Ishikawa (cell line): Measurements from ENCODE around the gene COL12A1.

Experiments used
- CEBPB ChIP-seq: IDR thresholded peaks from 2 replicates; pipeline ENCODE4 v1.6.1; 2012
- CREB1 ChIP-seq: IDR thresholded peaks from 2 replicates; pipeline ENCODE4 v1.6.1; 2012; ENCODE audit warnings: low read depth
- EGR1 ChIP-seq: IDR thresholded peaks from 2 replicates; pipeline ENCODE4 v1.6.1; 2012
- EP300 ChIP-seq: IDR thresholded peaks from 2 replicates; pipeline ENCODE4 v1.6.1; 2012; ENCODE audit warnings: borderline replicate concordance
- FOXM1 ChIP-seq: IDR thresholded peaks from 2 replicates; pipeline ENCODE4 v1.6.1; 2012; ENCODE audit warnings: low read depth, borderline replicate concordance
- NFIC ChIP-seq: IDR thresholded peaks from 2 replicates; pipeline ENCODE4 v1.6.1; 2012
- RAD21 ChIP-seq: IDR thresholded peaks from 2 replicates; pipeline ENCODE4 v1.6.1; 2012; ENCODE audit warnings: low read depth
- REST ChIP-seq: IDR thresholded peaks from 2 replicates; pipeline ENCODE4 v1.6.1; 2012; ENCODE audit warnings: low read depth, mild to moderate bottlenecking
- TAF1 ChIP-seq: IDR thresholded peaks from 2 replicates; pipeline ENCODE4 v1.6.1; 2012; ENCODE audit warnings: low read depth, mild to moderate bottlenecking
- TCF12 ChIP-seq: IDR thresholded peaks from 2 replicates; pipeline ENCODE4 v1.6.1; 2012; ENCODE audit warnings: low read depth
- TEAD4 ChIP-seq: IDR thresholded peaks from 2 replicates; pipeline ENCODE4 v1.6.1; 2012
- YY1 ChIP-seq: IDR thresholded peaks from 2 replicates; pipeline ENCODE4 v1.6.1; 2012; ENCODE audit warnings: low read depth
- ZBTB7A ChIP-seq: IDR thresholded peaks from 2 replicates; pipeline ENCODE4 v1.6.1; 2012; ENCODE audit warnings: low read depth
- TF ChIP-seq, protein P1 (sequence below): IDR thresholded peaks from 2 replicates; pipeline ENCODE4 v1.6.1; 2012
- TF ChIP-seq, protein P2 (sequence below): IDR thresholded peaks from 2 replicates; pipeline ENCODE4 v1.6.1; 2012

COL12A1 gene

GRCh38 chr6:75079589-75079988, 126.3 kb downstream of the COL12A1 start:
- no peak for TF ChIP-seq TEAD4
- TF ChIP-seq TCF12, result no peak
- TF ChIP-seq TAF1, result no peak
- no peak for TF ChIP-seq EGR1
- TF ChIP-seq, protein P1, sequence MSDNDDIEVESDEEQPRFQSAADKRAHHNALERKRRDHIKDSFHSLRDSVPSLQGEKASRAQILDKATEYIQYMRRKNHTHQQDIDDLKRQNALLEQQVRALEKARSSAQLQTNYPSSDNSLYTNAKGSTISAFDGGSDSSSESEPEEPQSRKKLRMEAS, result no peak
- TF ChIP-seq YY1, result no peak
- no peak for TF ChIP-seq CEBPB
- TF ChIP-seq FOXM1, result no peak
- no peak for TF ChIP-seq REST
- no peak for TF ChIP-seq ZBTB7A
- no peak for TF ChIP-seq CREB1
- TF ChIP-seq EP300, result no peak
- TF ChIP-seq, protein P2, sequence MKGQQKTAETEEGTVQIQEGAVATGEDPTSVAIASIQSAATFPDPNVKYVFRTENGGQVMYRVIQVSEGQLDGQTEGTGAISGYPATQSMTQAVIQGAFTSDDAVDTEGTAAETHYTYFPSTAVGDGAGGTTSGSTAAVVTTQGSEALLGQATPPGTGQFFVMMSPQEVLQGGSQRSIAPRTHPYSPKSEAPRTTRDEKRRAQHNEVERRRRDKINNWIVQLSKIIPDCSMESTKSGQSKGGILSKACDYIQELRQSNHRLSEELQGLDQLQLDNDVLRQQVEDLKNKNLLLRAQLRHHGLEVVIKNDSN, result no peak
- no peak for TF ChIP-seq NFIC
- no peak for TF ChIP-seq RAD21

- no peak for TF ChIP-seq FOXM1
- no peak for TF ChIP-seq YY1
- TF ChIP-seq RAD21, result no peak
- TF ChIP-seq, protein P2, result no peak
- TF ChIP-seq CREB1, result no peak
- TF ChIP-seq NFIC, result no peak
- no peak for TF ChIP-seq ZBTB7A
- TF ChIP-seq EP300, result no peak
- TF ChIP-seq CEBPB, result no peak
- TF ChIP-seq REST, result no peak
- TF ChIP-seq TAF1, result no peak
- TF ChIP-seq TEAD4, result no peak
- TF ChIP-seq EGR1, result no peak
- TF ChIP-seq, protein P1, result no peak
- TF ChIP-seq TCF12, result no peak
Observed at GRCh38 chr6:75077701-75078100, 128.2 kb downstream of the COL12A1 start.

GRCh38 chr6:75076009-75076408, 129.8 kb downstream of the COL12A1 start:
- TF ChIP-seq TEAD4 (no peak), EGR1 (no peak), YY1 (no peak), FOXM1 (no peak), REST (no peak), EP300 (no peak), RAD21 (no peak), TCF12 (no peak), CREB1 (no peak), CEBPB (no peak), NFIC (no peak), ZBTB7A (no peak), TAF1 (no peak)
- TF ChIP-seq, protein P1, result no peak
- TF ChIP-seq, protein P2, result no peak

DNA sequence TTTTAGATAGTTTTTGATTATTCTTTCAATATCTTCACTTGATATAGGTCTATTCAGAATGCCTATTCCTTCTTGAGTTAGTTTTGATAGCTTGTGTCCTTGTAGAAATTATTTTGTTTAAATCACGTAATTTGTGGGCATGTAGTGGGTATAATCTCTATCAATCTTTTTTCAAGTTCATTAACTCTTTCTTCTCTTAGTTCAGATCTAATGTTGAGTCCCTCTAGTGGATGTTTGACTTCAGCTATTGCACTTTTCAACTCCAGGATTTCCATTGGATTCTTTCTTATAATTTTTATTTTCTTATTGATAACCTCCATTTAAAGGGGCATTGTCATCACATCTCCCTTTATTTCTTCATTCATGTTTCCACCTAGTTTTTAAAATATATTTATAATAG, 135.6 kb downstream of the COL12A1 start:
- TF ChIP-seq EGR1 (no peak), RAD21 (no peak), NFIC (no peak), CREB1 (no peak), TAF1 (no peak), TCF12 (no peak), YY1 (no peak), REST (no peak), ZBTB7A (no peak), FOXM1 (no peak), TEAD4 (no peak), EP300 (no peak)
- TF ChIP-seq, protein P2, result no peak
- TF ChIP-seq, protein P1, result no peak
